BE2C (cell line): ENCODE results near the gene TTC13.

Experiments used
- DNase-seq: peaks from one replicate; pipeline ENCODE4 v3.0.0-alpha.2; 2020
- H3K27me3 ChIP-seq: fragments of 250-450 bp; sonication (Bioruptor Pico); 2 replicates; pipeline ENCODE4 v1.5.1; 2020; ENCODE audit warnings: mild to moderate bottlenecking
- H3K36me3 ChIP-seq: fragments of 250-450 bp; sonication (Bioruptor Pico); 2 replicates; pipeline ENCODE4 v1.5.1; 2020; ENCODE audit warnings: mild to moderate bottlenecking
- H3K4me1 ChIP-seq: fragments of 250-450 bp; sonication (Bioruptor Pico); 2 replicates; pipeline ENCODE4 v1.5.1; 2020
- H3K4me3 ChIP-seq: 2 replicates; pipeline ENCODE4 v1.5.1; 2011; ENCODE audit warnings: low read depth, low read length
- H3K9me3 ChIP-seq: fragments of 250-450 bp; sonication (Bioruptor Pico); 2 replicates; pipeline ENCODE4 v1.5.1; 2020
- TF ChIP-seq, protein P1 (sequence below): IDR thresholded peaks from 2 replicates; pipeline ENCODE4 v1.5.1; 2012; ENCODE audit warnings: mild to moderate bottlenecking, low read depth, low read length

Gene TTC13

GRCh38 chr1:230922620-230923019 is 56.0 kb downstream of the TTC13 start:
- no peaks in the 10 kb centered on the region for H3K27me3 ChIP-seq
- H3K9me3 ChIP-seq, result no peaks in the 10 kb centered on the region
- no peak overlapping the region for H3K4me3 ChIP-seq
- peaks cover 18% of the 10 kb centered on the region for H3K36me3 ChIP-seq
- TF ChIP-seq, protein P1, sequence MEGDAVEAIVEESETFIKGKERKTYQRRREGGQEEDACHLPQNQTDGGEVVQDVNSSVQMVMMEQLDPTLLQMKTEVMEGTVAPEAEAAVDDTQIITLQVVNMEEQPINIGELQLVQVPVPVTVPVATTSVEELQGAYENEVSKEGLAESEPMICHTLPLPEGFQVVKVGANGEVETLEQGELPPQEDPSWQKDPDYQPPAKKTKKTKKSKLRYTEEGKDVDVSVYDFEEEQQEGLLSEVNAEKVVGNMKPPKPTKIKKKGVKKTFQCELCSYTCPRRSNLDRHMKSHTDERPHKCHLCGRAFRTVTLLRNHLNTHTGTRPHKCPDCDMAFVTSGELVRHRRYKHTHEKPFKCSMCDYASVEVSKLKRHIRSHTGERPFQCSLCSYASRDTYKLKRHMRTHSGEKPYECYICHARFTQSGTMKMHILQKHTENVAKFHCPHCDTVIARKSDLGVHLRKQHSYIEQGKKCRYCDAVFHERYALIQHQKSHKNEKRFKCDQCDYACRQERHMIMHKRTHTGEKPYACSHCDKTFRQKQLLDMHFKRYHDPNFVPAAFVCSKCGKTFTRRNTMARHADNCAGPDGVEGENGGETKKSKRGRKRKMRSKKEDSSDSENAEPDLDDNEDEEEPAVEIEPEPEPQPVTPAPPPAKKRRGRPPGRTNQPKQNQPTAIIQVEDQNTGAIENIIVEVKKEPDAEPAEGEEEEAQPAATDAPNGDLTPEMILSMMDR, result peak; percentile 24; the same call in 1 of the 2 replicates
- no peak for DNase-seq
- H3K4me1 ChIP-seq, result no peaks in the 10 kb centered on the region

GRCh38 chr1:230919207-230919606 is 59.5 kb downstream of the TTC13 start:
- no peak for DNase-seq
- Histone ChIP-seq H3K27me3 (no peaks in the 10 kb centered on the region), H3K36me3 (peaks cover 1% of the 10 kb centered on the region), H3K9me3 (no peaks in the 10 kb centered on the region), H3K4me3 (no peak overlapping the region), H3K4me1 (no peaks in the 10 kb centered on the region)
- TF ChIP-seq, protein P1, result no peak

DNA sequence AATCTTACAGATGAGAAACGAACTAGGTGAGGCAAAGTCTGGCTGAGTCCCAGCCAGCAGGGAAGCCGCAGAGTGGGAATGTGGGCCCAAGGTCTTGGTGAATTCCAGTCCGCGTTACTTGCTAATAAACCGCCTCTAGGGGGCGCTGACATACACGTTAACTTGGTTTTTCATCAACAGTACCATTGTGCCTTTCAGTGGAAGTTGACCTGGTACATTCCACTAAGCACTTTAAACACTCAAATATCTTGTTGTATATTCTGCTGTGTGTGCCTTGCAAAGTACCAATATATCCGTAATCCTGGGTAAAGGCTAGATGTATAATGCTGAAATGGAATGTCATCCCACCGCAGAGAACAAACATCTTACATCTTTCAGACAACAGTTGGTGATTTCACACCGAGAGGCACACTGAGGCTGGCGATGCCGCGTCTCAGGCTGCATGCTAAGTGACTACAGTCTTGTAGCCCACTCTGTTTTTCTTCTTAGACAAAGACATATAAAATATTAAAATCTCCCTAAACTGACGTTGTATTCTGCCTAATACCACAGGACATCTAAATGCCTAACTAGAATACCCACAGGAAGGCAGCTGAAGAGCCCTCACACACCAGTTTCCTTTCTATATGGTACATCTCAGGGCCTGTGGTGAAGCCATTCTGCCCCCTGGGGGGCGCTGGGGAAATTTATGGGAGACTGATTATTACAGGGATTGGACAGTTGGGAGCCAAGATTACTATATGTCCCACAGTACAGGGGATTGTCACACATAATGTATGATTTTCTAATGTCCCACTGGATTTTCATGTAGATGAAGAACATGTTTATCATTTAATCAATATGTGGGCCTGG is 61.2 kb downstream of the TTC13 start:
- Histone ChIP-seq H3K4me3 (no peak overlapping the region), H3K27me3 (no peaks in the 10 kb centered on the region), H3K4me1 (no peaks in the 10 kb centered on the region), H3K9me3 (no peaks in the 10 kb centered on the region), H3K36me3 (no peaks in the 10 kb centered on the region)
- TF ChIP-seq, protein P1, result peak; percentile 81
- DNase-seq, result peak; percentile 86

DNA sequence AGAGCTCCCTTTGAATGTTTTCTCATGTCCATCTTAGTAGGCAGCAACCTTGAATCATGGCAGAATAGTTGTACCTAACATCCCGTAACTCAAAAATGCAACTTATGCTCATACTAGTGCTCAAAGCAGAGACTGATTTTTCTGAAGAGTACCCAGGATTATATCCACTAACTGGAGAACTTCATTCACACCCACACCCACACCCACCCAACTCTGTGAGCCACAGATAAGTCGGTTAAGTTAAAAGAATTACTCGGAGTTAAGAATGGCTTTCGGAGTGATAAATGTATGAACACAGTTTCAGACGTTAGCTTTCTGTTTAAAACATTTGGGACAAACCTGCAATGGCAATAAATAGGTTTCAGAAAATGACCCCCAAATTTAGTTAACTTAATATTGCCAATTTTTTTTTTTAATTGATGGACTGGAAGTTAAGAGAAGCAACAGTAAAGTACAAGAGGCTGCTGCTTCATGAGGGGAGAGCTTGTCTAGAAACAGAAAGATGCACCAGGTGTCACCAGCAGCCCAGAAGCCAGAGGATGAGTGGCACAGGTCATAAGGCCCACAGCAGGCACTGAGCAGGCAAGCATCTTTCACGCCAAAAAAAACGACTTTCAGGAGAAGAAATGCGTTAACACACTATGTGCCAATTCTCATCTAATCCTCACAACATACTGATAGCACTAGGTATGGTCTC is 61.9 kb downstream of the TTC13 start:
- H3K36me3 ChIP-seq, result peaks cover 3% of the 10 kb centered on the region; the same call in 1 of the 2 replicates
- H3K4me3 ChIP-seq, result no peak overlapping the region
- TF ChIP-seq, protein P1, result no peak
- no peaks in the 10 kb centered on the region for H3K9me3 ChIP-seq
- H3K27me3 ChIP-seq, result no peaks in the 10 kb centered on the region
- no peaks in the 10 kb centered on the region for H3K4me1 ChIP-seq
- DNase-seq, result no peak

GRCh38 chr1:230915078-230915477 is 63.6 kb downstream of the TTC13 start:
- TF ChIP-seq, protein P1, result no peak
- Histone ChIP-seq H3K4me1 (no peaks in the 10 kb centered on the region), H3K9me3 (no peaks in the 10 kb centered on the region), H3K27me3 (no peaks in the 10 kb centered on the region), H3K36me3 (peaks cover 3% of the 10 kb centered on the region; the same call in 1 of the 2 replicates), H3K4me3 (no peak overlapping the region)
- DNase-seq, result no peak

- no peak for DNase-seq
- no peaks in the 10 kb centered on the region for H3K9me3 ChIP-seq
- no peak overlapping the region for H3K4me3 ChIP-seq
- no peaks in the 10 kb centered on the region for H3K4me1 ChIP-seq
- H3K27me3 ChIP-seq, result no peaks in the 10 kb centered on the region
- H3K36me3 ChIP-seq, result peaks cover 10% of the 10 kb centered on the region
- TF ChIP-seq, protein P1, result no peak
Observed at GRCh38 chr1:230913496-230913895, 65.2 kb downstream of the TTC13 start.
